ENCODE measurements around the gene SLC10A3.

The SLC10A3 gene

GRCh38 chrX:154529206-154529612 lies 38.8 kb upstream of the SLC10A3 start:
- DNase-seq (ENCODE audit: low spot score) = no peak
- TF ChIP-seq, protein P1, sequence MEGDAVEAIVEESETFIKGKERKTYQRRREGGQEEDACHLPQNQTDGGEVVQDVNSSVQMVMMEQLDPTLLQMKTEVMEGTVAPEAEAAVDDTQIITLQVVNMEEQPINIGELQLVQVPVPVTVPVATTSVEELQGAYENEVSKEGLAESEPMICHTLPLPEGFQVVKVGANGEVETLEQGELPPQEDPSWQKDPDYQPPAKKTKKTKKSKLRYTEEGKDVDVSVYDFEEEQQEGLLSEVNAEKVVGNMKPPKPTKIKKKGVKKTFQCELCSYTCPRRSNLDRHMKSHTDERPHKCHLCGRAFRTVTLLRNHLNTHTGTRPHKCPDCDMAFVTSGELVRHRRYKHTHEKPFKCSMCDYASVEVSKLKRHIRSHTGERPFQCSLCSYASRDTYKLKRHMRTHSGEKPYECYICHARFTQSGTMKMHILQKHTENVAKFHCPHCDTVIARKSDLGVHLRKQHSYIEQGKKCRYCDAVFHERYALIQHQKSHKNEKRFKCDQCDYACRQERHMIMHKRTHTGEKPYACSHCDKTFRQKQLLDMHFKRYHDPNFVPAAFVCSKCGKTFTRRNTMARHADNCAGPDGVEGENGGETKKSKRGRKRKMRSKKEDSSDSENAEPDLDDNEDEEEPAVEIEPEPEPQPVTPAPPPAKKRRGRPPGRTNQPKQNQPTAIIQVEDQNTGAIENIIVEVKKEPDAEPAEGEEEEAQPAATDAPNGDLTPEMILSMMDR (IDR thresholded peaks at IDR 0.05; ENCODE audit: extremely low read depth, missing control alignments) = no peak

GRCh38 chrX:154526901-154527675 lies 36.7 kb upstream of the SLC10A3 start:
- TF ChIP-seq, protein P1 (IDR thresholded peaks at IDR 0.05; ENCODE audit: extremely low read depth, missing control alignments) = peak; percentile 5
- peak; percentile 76 for DNase-seq (ENCODE audit: low spot score)

GRCh38 chrX:154525606-154526490 lies 35.4 kb upstream of the SLC10A3 start:
- TF ChIP-seq, protein P1 (IDR thresholded peaks at IDR 0.05; ENCODE audit: extremely low read depth, missing control alignments) = no peak
- no peak for DNase-seq (ENCODE audit: low spot score)

DNA sequence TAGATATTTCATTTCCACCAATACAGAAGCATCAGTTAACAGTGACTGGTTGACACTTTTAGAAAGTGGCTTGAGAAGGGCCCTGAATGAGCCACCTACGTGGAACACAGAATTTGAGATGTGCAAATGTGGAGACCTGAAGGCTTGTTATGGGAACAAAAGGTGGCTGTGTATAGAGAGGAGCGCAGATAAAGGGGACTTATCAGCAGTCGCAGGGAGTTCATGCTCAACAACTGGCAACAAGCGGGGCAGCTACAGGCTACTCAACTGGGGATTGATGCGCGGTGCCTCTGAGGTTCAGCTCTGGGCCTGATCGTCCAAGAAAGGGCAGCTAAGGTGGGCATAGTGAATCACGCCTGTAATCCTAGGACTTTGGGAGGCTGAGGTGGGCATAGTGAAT lies 29.0 kb upstream of the SLC10A3 start:
- TF ChIP-seq, protein P1 (IDR thresholded peaks at IDR 0.05; ENCODE audit: extremely low read depth, missing control alignments) = no peak
- DNase-seq (ENCODE audit: low spot score) = no peak

- TF ChIP-seq, protein P1 (IDR thresholded peaks at IDR 0.05; ENCODE audit: extremely low read depth, missing control alignments) = no peak
- DNase-seq (ENCODE audit: low spot score) = no peak
Observed at GRCh38 chrX:154517101-154517781, 26.8 kb upstream of the SLC10A3 start.

DNA sequence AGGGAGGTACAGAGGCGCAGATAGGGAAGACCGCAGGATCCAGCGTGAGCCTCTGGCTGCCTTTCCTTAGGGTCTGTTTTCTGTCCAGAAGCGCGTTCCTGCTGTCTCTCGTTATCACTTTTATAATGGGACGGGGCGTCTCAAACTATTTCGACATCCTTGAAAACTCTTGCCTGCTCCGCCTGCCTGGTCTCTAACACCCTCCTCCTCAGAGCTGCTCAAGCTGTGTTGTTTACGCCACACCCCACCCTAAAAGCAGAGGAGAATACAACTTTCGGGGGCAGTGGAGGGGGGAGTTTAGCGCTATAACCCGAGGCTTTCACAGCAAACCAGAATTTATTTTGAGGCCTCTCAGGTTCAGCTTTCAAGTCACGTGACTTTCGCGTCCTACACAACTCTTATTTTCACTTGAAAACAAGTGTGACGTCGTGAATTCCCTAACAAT lies 26.2 kb upstream of the SLC10A3 start:
- TF ChIP-seq, protein P1 (IDR thresholded peaks at IDR 0.05; ENCODE audit: extremely low read depth, missing control alignments) = no peak
- peak; percentile 15 for DNase-seq (ENCODE audit: low spot score)

Measured in GM20000 (cell line).